Progenitor cell of endocrine pancreas (in vitro differentiated cells): Measurements from ENCODE around the gene IAPP. TPM values are rescaled to one million over a fixed set of nuclear protein-coding genes. Genes with fewer than 3 reads are reported as not detected.
"Not testable (repeated sequence)": the region's sequence is repeated elsewhere in the genome, so short reads cannot be mapped to it uniquely, and the experiment has no call there.

Experiments used
- DNase-seq: peaks from one replicate; pipeline ENCODE4 v3.0.0; 2021; ENCODE audit warnings: low spot score; ENCODE audit not compliant: unreplicated experiment
- H3K27ac Mint-ChIP-seq: 2 replicates; pipeline ENCODE4 v1.8.0; 2021; ENCODE audit warnings: mild to moderate bottlenecking, moderate library complexity, mixed read lengths
- H3K27me3 Mint-ChIP-seq: 2 replicates; pipeline ENCODE4 v1.8.0; 2021; ENCODE audit warnings: mixed read lengths
- H3K36me3 Mint-ChIP-seq: 2 replicates; pipeline ENCODE4 v1.8.0; 2022; ENCODE audit warnings: mixed read lengths; ENCODE audit not compliant: insufficient read depth
- H3K4me1 Mint-ChIP-seq: 2 replicates; pipeline ENCODE4 v1.8.0; 2021; ENCODE audit warnings: low read depth, mixed read lengths
- H3K4me3 Mint-ChIP-seq: 2 replicates; pipeline ENCODE4 v1.8.0; 2021; ENCODE audit warnings: low read depth, mild to moderate bottlenecking, moderate library complexity, mixed read lengths
- H3K9me3 Mint-ChIP-seq: 2 replicates; pipeline ENCODE4 v1.8.0; 2021; ENCODE audit warnings: low read depth, mixed read lengths
- total RNA-seq: library from RNA; stranded (reverse); gene quantifications from 2 replicates; pipeline ENCODE4 v1.2.1, GENCODE V29; 2021
- TF ChIP-seq, protein P1 (sequence below): fragments of 200-600 bp; sonication (generic); IDR thresholded peaks from one replicate; pipeline ENCODE4 v1.5.0; 2021; ENCODE audit warnings: antibody characterized with exemption, mild to moderate bottlenecking; ENCODE audit not compliant: unreplicated experiment

The IAPP gene
- total RNA-seq, 1 donor from 2014 or later: not detected

DNA sequence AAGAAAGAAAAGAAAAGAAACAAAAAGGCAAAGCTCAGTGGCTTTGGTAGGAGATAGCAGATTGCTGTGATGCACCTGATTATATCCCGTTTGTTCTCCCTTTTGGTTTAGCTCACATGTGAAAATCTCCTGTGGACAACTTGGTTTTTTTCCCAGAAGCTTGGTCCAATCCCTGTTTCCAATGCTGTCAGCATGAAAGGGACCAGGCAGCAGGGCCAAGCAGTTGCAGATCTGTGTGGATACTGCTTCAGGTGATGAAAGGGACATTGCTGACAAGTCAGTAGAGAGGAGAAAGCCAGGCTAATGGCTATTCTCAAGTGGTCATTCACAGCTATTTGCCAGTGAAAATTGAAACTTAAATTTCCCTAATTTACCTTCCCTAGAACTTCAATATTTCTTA, 19.2 kb upstream of the IAPP start:
- TF ChIP-seq, protein P1, sequence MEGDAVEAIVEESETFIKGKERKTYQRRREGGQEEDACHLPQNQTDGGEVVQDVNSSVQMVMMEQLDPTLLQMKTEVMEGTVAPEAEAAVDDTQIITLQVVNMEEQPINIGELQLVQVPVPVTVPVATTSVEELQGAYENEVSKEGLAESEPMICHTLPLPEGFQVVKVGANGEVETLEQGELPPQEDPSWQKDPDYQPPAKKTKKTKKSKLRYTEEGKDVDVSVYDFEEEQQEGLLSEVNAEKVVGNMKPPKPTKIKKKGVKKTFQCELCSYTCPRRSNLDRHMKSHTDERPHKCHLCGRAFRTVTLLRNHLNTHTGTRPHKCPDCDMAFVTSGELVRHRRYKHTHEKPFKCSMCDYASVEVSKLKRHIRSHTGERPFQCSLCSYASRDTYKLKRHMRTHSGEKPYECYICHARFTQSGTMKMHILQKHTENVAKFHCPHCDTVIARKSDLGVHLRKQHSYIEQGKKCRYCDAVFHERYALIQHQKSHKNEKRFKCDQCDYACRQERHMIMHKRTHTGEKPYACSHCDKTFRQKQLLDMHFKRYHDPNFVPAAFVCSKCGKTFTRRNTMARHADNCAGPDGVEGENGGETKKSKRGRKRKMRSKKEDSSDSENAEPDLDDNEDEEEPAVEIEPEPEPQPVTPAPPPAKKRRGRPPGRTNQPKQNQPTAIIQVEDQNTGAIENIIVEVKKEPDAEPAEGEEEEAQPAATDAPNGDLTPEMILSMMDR: no peak
- H3K36me3 Mint-ChIP-seq: no peaks in the 10 kb centered on the region
- DNase-seq: no peak
- H3K27me3 Mint-ChIP-seq: no peaks in the 10 kb centered on the region
- H3K9me3 Mint-ChIP-seq: no peaks in the 10 kb centered on the region
- H3K4me3 Mint-ChIP-seq: no peak overlapping the region
- H3K27ac Mint-ChIP-seq: no peak overlapping the region
- H3K4me1 Mint-ChIP-seq: peaks cover 9% of the 10 kb centered on the region

DNA sequence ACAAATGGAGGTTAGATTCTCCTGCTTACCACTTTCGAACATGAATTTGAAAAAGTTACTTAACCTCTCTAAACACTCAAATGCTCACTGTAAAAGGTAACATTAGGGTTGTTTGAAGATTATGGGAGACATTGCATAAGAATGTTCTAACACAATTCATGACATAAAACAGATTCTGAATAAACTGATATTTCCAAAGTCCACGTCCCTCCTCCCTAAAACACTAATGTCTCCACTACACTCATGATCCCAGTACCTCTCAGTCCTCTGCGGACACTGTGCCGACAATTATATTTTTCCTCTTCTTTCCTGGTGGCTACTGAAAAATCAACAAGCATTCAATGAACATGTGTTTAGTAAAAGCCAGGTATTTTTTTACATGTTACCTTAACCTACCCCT, 18.8 kb upstream of the IAPP start:
- TF ChIP-seq, protein P1: no peak
- Mint-ChIP-seq H3K4me3 (no peak overlapping the region), H3K27me3 (no peaks in the 10 kb centered on the region), H3K27ac (no peak overlapping the region), H3K36me3 (no peaks in the 10 kb centered on the region), H3K4me1 (peaks cover 9% of the 10 kb centered on the region), H3K9me3 (no peaks in the 10 kb centered on the region)
- DNase-seq: no peak

DNA sequence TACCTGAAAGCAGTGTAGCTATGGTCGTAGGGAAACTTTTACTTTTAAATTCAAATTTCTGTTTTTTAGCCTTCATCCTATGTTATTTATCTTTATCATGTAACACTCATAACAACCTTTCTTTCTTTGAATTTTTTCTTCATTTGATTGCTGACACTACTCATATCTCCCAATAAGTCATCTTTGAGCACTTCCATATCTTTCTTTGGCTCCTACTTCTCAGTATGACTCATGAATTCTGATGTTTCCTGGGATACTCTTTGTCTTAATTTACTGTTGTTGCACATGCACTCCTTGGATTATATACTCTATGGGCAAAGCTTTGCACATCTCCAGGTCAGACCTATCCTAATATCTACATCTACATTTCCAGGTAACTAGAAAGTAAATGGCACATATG, 18.1 kb upstream of the IAPP start:
- H3K27ac Mint-ChIP-seq: no peak overlapping the region
- peaks cover 8% of the 10 kb centered on the region for H3K4me1 Mint-ChIP-seq
- TF ChIP-seq, protein P1: no peak
- no peaks in the 10 kb centered on the region for H3K36me3 Mint-ChIP-seq
- no peaks in the 10 kb centered on the region for H3K9me3 Mint-ChIP-seq
- no peaks in the 10 kb centered on the region for H3K27me3 Mint-ChIP-seq
- H3K4me3 Mint-ChIP-seq: no peak overlapping the region
- DNase-seq: no peak

DNA sequence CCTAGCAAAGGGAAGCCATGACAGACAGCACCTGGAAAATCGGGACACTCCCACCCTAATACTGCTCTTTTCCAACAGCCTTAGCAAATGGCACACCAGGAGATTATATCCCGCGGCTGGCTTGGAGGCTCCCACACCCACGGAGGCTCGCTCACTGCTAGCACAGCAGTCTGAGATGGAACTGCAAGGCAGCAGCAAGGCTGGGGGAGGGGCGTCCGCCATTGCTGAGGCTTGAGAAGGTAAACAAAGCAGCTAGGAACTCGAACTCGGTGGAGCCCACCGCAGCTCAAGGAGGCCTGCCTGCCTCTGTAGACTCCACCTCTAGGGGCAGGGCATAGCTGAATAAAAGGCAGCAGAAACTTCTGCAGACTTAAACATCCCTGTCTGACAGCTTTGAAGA, 12.1 kb upstream of the IAPP start:
- not testable (repeated sequence) for H3K27ac Mint-ChIP-seq, H3K27me3 Mint-ChIP-seq, H3K36me3 Mint-ChIP-seq, H3K4me1 Mint-ChIP-seq, DNase-seq, H3K4me3 Mint-ChIP-seq
- peaks cover 25% of the 10 kb centered on the region for H3K9me3 Mint-ChIP-seq

DNA sequence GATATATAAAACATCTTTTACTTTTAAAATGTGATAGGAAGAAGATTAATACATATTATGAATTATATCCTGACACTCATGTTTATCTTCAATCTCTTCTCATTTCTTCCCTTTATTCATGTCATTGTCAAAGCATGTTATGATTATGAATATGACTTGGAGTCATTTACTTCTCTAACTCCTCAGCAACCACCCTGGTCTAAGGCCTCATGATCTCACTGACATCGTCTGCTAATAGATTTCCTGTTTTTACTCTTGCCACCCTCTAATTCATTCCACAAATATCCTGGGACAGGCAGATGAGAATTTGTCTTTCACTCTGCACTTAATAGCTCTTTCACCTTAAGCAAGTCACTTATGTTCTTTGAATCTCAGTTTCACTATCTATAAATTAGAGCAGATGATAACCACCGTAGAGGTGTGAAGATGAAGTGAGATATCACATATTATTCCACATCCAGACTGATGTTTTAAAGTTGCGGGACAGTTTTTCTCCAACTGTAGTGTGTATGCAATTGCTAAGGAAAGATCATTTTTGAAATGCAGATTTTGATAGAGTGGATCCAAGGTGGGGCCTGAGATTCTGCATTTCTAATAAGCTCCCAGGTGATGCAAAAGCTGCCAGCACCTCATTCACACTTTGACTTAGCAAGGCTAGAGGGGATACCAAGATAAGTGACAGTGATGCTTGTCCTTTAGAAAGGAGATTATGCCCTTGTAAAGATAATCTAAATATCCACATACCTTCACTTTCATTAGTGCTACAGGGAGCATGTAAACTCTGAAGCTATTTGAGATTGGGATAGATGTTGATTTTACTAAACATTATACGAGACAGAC, 3.3 kb upstream of the IAPP start:
- no peak overlapping the region for H3K4me3 Mint-ChIP-seq
- H3K27me3 Mint-ChIP-seq: peaks cover 28% of the 10 kb centered on the region
- H3K27ac Mint-ChIP-seq: no peak overlapping the region
- TF ChIP-seq, protein P1: no peak
- H3K4me1 Mint-ChIP-seq: no peaks in the 10 kb centered on the region
- no peak for DNase-seq
- H3K36me3 Mint-ChIP-seq: peaks cover 3% of the 10 kb centered on the region
- peaks cover 5% of the 10 kb centered on the region for H3K9me3 Mint-ChIP-seq

DNA sequence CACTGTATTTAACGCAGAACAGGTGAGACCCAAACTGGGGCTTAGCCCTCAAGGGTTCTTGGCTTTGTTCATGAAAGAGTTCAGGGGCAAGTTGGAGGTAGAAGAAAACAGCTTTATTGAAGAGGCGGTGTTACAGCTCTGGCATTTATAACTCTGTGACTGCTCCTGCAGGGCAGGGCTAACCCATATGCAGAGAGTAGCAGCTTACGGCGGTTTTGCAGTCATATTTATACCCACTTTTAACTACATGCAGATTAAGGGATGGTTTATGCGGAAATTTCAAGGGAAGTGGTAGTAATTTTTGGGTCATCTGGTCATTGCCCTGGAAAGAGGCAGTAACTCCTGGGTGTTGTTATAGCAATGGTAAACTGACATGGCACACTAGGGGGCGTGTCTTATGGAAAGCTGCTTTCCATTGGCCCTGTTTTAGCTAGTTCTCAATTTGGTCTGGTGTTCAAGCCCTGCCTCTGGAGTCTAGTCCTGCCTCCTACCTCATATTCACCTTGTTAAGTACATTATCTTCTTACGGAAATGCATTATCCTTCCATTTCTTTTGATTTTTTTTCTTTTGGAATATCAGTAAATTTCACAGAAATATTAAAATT, 1.8 kb upstream of the IAPP start:
- Mint-ChIP-seq H3K27ac (no peak overlapping the region), H3K9me3 (no peaks in the 10 kb centered on the region), H3K4me3 (no peak overlapping the region), H3K4me1 (peaks cover 3% of the 10 kb centered on the region), H3K36me3 (no peaks in the 10 kb centered on the region), H3K27me3 (peaks cover 33% of the 10 kb centered on the region)
- TF ChIP-seq, protein P1: no peak
- no peak for DNase-seq
